Measurements from ENCODE around the gene ATF3. TPM values are rescaled to one million over a fixed set of nuclear protein-coding genes. Genes with fewer than 3 reads are reported as not detected.

Gene ATF3
- total and polyA plus RNA-seq, 2 of the 4 experiments (the other 2 are of a cell fraction), result 9.9 to 12.3 TPM

GRCh38 chr1:212640223-212640878, 31.8 kb downstream of the ATF3 start:
- WGBS, 2 experiments (ENCODE audit: extremely low coverage in 2 of 2, insufficient read length in 1 of 2), result 80% methylated on average over 1 of the region's 3 CpGs; no CpG with 5 or more reads in 1 of the 2 experiments
- no peak overlapping the region for H2AK9ac ChIP-seq (replicated peaks; ENCODE audit: low read depth, low read length, poor library complexity)
- 0 out of 2 replicates have a peak overlapping the region, but pooled peaks have one; percentile 39 for H3K14ac ChIP-seq (replicated peaks; ENCODE audit: low read depth, low read length)
- peak overlapping the region; percentile 66 for H3K4ac ChIP-seq (ENCODE audit: low read depth, low read length)
- dilution Hi-C loops (cut with HindIII; ENCODE audit: low sequenced_read_pairs, unreplicated experiment), result no loop called here
- peaks cover 0 to 4% of the 10 kb centered on the region in 2 experiments; a peak in 1 of 4 replicates for H3K79me1 ChIP-seq (ENCODE audit: low read depth in 1 of 2, low read length in 2 of 2)
- H3K9me3 ChIP-seq (ENCODE audit: control insufficient read depth, insufficient read depth, low read length), result no peaks in the 10 kb centered on the region
- H3K23ac ChIP-seq (ENCODE audit: low read depth, low read length), result no peak overlapping the region
- peaks cover 32% of the 10 kb centered on the region for H3K9me1 ChIP-seq (ENCODE audit: insufficient read depth, low read length)
- H3K56ac ChIP-seq (ENCODE audit: extremely low read depth, insufficient read depth, low read length), result no peak overlapping the region
- H2AK5ac ChIP-seq (ENCODE audit: low read depth, low read length), result no peak overlapping the region
- no peak overlapping the region for H2BK5ac ChIP-seq (ENCODE audit: low read depth, low read length, poor library complexity, severe bottlenecking)
- peak overlapping the region; percentile 59; the same call in 1 of the 2 replicates for H2BK120ac ChIP-seq (ENCODE audit: low read depth, low read length)
- H3K36me3 ChIP-seq (ENCODE audit: control insufficient read depth, insufficient read depth, low read length), result no peaks in the 10 kb centered on the region
- no peaks in the 10 kb centered on the region for H3K27me3 ChIP-seq (ENCODE audit: control insufficient read depth, insufficient read depth, low read length)
- H3K4me1 ChIP-seq (ENCODE audit: control insufficient read depth, insufficient read depth, low read length), result peaks cover 30% of the 10 kb centered on the region
- CTCF ChIA-PET, result interaction anchor here (1.1 to 1.7 kb wide), 2 partner anchors 31 to 184 kb away, joined by 3 to 4 read pairs; no protein-coding TSS in a partner anchor
- H4K8ac ChIP-seq (ENCODE audit: low read depth in 2 of 2, low read length in 2 of 2), result no peak overlapping the region
- H3K27ac ChIP-seq (ENCODE audit: insufficient read depth, low read length), result no peak overlapping the region
- H3K4me2 ChIP-seq (ENCODE audit: low read depth, low read length), result no peak overlapping the region
- no peak overlapping the region for H3K9ac ChIP-seq (ENCODE audit: low read depth, low read length)
- no peaks in the 10 kb centered on the region for H4K20me1 ChIP-seq (ENCODE audit: insufficient read depth, low read length)
- no peak overlapping the region for H3K4me3 ChIP-seq (ENCODE audit: insufficient read depth, low read depth, low read length)
- intact Hi-C loops (cut with micrococcal nuclease), result no loop called here
- DNase-seq (no peak), ATAC-seq (ENCODE audit: low read depth) (no peak)
- H4K91ac ChIP-seq (ENCODE audit: insufficient read depth, low read depth, low read length), result no peak overlapping the region
- no peak overlapping the region for H2AFZ ChIP-seq (replicated peaks; ENCODE audit: low read length, poor library complexity)
- BruUV-seq (replicated peaks), result no TSS peak
- no peak overlapping the region; the same call in 1 of the 2 replicates for H3K18ac ChIP-seq (ENCODE audit: low read depth, low read length)
- POLR2A ChIA-PET (ENCODE audit: unreplicated experiment), result interaction anchor here (0.6 kb wide), 1 partner anchor 152 kb away, joined by 4 read pairs; no protein-coding TSS in a partner anchor
- H4K5ac ChIP-seq (ENCODE audit: low read depth, low read length), result no peak overlapping the region
- H2BK15ac ChIP-seq (ENCODE audit: low read depth, low read length), result no peak overlapping the region
- in situ Hi-C loops (cut with MboI; ENCODE audit: low sequenced_read_pairs), result no loop called here
- 0 out of 2 replicates have a peak overlapping the region, but pooled peaks have one; percentile 72 for H2BK20ac ChIP-seq (ENCODE audit: low read depth, low read length)
- TF ChIP-seq ELK1 (IDR thresholded peaks at IDR 0.05; ENCODE audit: borderline replicate concordance, low read depth, low read length) (no peak), NFE2L2 (IDR thresholded peaks at IDR 0.05; ENCODE audit: low read depth, low read length) (no peak), CEBPB (IDR thresholded peaks at IDR 0.05; ENCODE audit: low read depth, low read length) (no peak), MXI1 (IDR thresholded peaks at IDR 0.05; ENCODE audit: borderline replicate concordance, low read depth, low read length) (no peak), MAZ (IDR thresholded peaks at IDR 0.05; ENCODE audit: borderline replicate concordance, low read depth, low read length) (no peak), POLR2A (IDR thresholded peaks at IDR 0.05; ENCODE audit: low read depth, low read length) (no peak), BHLHE40 (IDR thresholded peaks at IDR 0.05; ENCODE audit: low read depth, low read length) (no peak), RFX5 (IDR thresholded peaks at IDR 0.05; ENCODE audit: low read depth, low read length) (no peak), USF2 (IDR thresholded peaks at IDR 0.05; ENCODE audit: low read depth, low read length) (no peak), FOS (IDR thresholded peaks at IDR 0.05; ENCODE audit: low read depth, low read length) (no peak), MAFK (IDR thresholded peaks at IDR 0.05; ENCODE audit: low read depth, low read length) (no peak), RAD21 (IDR thresholded peaks at IDR 0.05; ENCODE audit: low read length) (no peak), CHD1 (IDR thresholded peaks at IDR 0.05; ENCODE audit: low read depth, low read length) (no peak), RCOR1 (IDR thresholded peaks at IDR 0.05; ENCODE audit: insufficient replicate concordance, low read length) (no peak), SMC3 (IDR thresholded peaks at IDR 0.05; ENCODE audit: low read depth, low read length) (no peak)
